HK-2 (cell line): Measurements from ENCODE around the gene L3MBTL3.
"Not testable (repeated sequence)": the region's sequence is repeated elsewhere in the genome, so short reads cannot be mapped to it uniquely, and the experiment has no call there.

Experiments
- DNase-seq: peaks from one replicate; pipeline ENCODE4 v3.0.0-alpha.2; 2018; ENCODE audit not compliant: unreplicated experiment

Gene L3MBTL3

DNA sequence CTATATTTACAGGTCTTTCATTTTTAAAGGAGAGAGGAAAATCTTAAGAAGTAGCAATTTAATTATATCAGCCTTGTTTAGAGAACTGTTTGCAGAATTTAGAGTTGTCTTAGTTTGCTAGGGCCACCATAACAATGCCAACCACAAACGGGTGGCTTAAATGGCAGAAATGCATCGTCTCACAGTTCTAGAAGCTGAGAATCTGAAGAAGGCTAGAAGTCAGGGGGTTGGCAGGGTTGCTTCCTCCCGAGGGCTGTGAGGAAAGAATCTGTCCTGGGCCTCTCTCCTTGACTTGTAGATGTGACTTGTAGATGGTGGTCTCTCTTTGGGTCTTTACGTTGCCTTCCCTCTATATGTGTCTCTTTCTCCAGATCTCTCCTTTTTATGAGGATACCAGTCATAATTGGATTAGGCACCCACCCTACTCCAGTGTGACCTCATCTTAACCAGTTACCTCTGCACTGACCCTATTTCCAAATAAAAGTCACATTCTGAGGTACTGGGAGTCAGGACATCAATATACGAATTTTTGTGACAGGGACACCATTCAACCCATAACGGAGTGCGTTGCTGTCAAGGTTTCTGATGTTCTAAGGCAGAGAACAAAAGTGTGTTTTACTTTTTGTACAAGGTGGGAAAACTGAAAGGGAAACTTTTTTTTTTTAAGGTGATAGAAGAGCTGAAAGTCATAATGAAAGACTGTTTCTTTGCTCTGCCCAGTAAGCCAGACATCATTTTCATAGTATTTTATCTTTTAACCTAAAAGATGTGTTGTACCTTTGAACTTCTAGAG lies 119.9 kb downstream of the L3MBTL3 start:
- DNase-seq, result no peak

GRCh38 chr6:130138909-130139242 lies 120.5 kb downstream of the L3MBTL3 start:
- no peak for DNase-seq

DNA sequence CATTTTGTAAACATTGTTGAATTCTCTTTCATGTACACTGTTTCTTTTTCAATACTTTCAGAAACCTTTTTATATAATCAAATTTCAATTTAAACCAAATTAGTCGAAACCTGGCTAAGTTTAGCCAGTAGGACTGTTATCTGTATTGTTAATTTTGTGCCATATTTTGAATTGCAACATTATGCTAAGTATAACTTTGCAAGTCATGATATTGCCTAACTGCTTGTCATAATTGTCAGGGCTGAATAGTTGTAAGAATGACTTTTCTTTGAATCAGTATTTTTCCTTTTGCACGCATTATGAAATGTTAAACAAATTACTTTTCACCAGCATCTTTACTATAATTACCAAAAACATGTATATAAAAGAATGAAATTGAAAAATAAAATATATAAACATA lies 121.7 kb downstream of the L3MBTL3 start:
- no peak for DNase-seq

DNA sequence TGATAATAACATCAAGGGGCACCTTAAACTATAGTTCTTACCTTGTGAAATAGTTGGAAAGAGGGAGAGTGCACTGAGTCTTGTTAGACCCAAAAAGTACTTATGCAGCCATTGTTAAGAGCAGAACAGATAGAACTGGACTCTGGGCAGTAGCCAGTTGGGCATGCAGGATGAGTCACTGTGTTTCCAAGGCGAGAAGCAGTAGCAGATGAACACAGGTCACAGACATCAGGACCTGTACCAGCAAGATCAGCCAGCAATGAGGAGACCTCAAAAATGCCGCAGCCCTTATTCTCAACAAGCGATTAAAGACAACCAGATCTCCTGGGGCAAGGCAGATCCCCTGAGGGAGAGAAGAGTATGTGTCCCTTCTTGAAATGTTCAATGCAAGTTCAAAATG lies 125.3 kb downstream of the L3MBTL3 start:
- DNase-seq, result no peak

GRCh38 chr6:130147111-130147510 lies 128.7 kb downstream of the L3MBTL3 start:
- no peak for DNase-seq

DNA sequence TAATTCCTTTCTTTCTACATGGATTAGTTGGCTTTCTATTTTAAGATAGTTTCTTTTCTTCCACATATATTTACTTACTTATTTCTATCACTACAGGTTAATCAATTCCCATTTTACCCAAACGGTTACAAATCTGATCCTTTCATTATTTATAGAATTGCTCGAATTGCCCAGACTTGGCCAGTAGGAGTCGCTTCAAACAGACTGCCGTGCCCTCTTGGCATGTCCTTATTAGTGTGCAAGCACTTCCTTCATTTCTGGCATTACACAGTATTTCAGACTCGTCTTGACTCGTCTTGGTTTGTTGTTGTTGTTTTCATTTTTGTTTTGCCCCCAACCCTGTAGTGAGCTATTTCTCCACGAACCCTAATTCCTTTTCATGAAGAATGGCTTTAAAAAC lies 129.8 kb downstream of the L3MBTL3 start:
- no peak for DNase-seq

DNA sequence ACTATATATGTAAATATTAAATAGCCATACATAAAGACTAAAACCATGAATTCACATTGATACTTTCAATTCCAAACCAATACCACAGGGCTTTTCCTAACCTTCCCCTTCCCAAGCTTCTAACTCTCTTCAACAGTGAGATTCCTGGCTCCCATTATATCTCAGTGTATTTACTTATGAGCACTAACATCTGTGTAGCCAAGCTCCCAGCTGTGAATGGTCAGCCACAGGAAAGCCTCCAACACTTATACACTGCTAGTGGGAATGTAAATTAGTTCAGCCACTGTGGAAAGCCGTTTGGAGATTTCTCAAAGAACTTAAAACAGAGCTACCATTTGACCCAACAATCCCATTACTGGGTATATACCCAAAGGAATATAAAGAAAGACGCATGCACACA lies 130.6 kb downstream of the L3MBTL3 start:
- DNase-seq, result not testable (repeated sequence)

DNA sequence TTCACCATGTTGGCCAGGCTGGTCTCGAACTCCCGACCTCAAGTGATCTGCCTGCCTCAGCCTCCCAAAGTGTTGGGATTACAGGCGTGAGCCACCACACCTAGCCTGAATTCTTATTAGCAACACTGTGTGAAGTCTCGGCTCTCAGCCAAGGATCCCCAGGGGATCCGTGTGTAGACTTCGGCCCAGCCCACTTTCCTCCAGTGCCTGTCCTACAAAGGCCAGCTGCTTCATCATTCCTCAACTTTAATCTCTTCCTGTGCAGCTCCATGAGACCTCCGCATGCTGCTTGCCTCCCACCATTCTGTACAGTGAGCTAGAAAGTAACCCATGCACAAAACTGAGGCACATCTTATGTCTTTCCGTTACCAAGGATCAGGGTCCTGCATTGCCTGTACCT lies 132.5 kb downstream of the L3MBTL3 start:
- no peak for DNase-seq

DNA sequence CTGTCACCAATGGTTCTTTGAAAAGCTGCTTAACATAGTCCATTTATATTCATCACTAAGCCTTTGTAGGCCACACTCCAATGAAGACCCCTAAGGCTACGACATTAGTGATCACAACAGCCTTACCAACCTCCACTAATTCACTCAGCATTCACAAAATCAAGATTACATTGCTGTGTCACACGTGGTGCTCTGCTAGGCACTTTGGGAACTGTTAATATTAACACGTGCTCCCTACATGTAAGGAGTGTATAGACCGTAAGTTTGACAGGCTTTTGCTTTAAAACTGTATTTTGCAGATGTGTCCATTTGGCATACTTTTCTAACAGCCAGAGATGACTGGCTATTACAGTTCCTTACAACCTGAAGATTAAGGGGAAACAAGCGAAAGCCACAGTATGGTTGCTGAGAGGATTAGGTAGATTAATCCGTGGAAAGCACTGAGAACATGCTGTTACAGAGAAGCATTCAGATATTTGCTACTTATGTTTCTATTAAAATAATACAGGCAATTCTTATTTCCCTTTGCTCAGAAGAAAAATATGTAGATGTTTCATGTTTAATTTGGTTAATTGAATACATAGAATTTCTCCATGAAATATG lies 134.6 kb downstream of the L3MBTL3 start:
- DNase-seq, result no peak

- DNase-seq, result no peak
These were observed 138.5 kb downstream of the L3MBTL3 start for GRCh38 chr6:130156908-130157307.

- DNase-seq, result no peak
These were observed 139.7 kb downstream of the L3MBTL3 start for GRCh38 chr6:130158056-130158455.

- no peak for DNase-seq
These were observed 140.2 kb downstream of the L3MBTL3 start for GRCh38 chr6:130158548-130158947.

GRCh38 chr6:130159956-130160355 lies 141.6 kb downstream of the L3MBTL3 start:
- DNase-seq, result no peak

DNA sequence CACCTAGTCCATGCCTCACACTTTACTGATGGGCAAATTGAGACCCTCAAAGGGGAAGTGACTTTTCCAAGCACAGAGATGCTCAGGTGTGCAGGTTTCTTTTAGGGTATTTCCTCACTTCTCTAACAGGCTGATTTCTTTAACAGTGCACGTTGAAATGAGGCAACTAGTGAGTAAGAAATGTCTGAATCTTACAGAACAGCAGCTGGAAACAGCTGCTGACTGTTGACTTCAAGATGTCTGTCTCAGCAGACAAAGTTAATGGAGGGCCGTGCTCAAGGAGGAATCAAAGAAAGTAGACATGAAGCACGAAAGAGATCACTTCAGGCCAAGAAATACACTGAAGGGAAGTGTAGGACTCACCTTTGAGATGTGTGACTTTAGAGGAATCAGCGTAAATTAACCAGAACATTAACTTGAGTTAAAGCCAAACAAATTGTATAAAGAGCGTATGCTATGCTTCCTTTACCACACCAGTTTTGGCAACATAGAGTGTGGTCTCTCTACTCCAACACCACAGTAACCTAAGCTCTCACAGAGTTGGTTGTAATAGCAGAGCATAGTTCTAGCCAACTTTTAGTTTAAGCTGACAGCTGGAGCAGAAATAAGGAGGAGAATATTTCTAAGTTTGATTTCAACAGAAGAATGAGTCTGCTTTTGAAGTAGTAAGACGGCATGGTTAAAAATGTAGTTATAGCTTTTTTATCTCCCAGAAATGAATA lies 143.5 kb downstream of the L3MBTL3 start:
- DNase-seq, result no peak

DNA sequence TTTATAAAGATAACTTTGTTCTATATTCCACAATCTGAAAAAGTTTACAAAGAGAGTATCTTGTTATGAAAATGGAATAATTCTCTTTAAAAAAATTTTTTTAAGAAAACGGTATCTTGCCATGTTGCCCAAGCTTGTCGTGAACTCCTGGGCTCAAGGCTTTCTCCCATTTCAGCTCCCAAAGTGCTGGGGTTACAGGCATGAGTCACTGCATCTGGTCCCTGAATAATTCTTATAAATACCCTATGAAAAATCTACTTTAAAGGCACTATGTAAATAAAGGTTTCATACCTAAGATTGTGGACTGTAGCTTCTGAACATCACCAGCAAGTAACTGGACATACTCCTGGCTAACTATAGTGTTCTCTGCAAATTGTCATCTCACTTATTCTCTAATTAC lies 144.0 kb downstream of the L3MBTL3 start:
- no peak for DNase-seq

GRCh38 chr6:130163266-130163665 lies 144.9 kb downstream of the L3MBTL3 start:
- no peak for DNase-seq

- no peak for DNase-seq
These were observed 145.9 kb downstream of the L3MBTL3 start for GRCh38 chr6:130164251-130164650.

- DNase-seq, result no peak
These were observed 149.3 kb downstream of the L3MBTL3 start for GRCh38 chr6:130167655-130168054.

- not testable (repeated sequence) for DNase-seq
These were observed 151.8 kb downstream of the L3MBTL3 start for GRCh38 chr6:130170160-130170559.

DNA sequence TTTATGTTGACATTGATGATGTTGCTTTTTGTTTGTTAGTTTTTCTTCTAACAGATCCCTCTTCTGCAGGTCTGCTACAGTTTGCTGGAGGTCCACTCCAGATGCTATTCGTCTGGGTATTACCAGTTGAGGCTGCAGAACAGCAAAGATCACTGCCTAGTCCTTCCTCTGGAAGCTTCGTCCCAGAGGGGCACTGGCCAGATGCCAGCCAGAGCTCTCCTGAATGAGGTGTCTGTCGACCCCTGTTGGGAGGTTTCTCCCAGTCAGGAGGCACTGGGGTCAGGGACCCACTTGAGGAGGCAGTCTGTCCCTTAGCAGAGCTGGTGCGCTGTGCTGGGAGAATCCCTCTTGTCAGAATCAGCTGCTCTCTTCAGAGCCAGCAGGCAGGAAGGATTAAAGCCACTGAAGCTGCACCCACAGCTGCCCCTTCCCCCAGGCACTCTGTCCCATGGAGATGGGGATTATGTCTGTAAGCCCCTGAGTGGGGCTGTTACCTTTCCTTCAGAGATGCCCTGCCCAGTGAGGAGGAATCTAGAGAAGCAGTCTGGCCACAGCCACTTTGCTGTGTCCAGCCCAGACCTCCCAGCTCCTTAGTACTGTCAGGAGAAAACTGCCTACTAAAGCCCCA lies 155.1 kb downstream of the L3MBTL3 start:
- not testable (repeated sequence) for DNase-seq

DNA sequence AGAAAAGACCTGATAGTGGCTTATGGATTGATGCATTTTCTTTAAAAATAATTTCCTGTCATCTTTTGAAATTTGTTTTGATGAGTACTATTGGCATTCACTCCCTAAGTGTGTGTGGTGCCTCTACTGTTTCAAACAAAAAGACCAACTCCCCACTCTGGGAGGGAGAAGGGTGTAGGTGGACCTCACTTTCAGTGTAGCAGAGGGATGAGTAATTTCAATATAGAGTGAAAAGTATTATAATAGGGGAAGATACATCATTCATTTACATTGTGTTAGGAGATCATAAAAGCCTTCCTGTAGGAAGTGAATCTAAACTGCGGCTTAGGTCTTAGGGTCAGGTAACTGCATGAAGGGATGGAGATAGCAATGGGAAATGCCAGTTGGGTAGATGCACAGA lies 158.0 kb downstream of the L3MBTL3 start:
- DNase-seq, result no peak

GRCh38 chr6:130178692-130179091 lies 160.3 kb downstream of the L3MBTL3 start:
- peak; percentile 39 for DNase-seq

GRCh38 chr6:130182466-130182865 lies 164.1 kb downstream of the L3MBTL3 start:
- DNase-seq, result no peak
